GM23338 (cell line): ENCODE measurements around the gene ANOS1. TPM values are rescaled to one million over a fixed set of nuclear protein-coding genes. Genes with fewer than 3 reads are reported as not detected.

Source experiments
- ATAC-seq: fragments of 200-7000 bp; cut with Tn5 transposase; 3 replicates; pipeline ENCODE4 v1.9.1; 2020
- DNase-seq: peaks from one replicate; pipeline ENCODE4 v3.0.0-alpha.2; 2015; ENCODE audit warnings: low spot score
- H2AFZ ChIP-seq: fragments of 200-600 bp; sonication (generic); 2 replicates; pipeline ENCODE4 v1.8.0; 2016; ENCODE audit warnings: antibody characterized with exemption, mild to moderate bottlenecking, moderate library complexity
- H3F3A ChIP-seq: fragments of 200-600 bp; sonication (generic); replicated peaks from 2 replicates; pipeline ENCODE4 v1.8.0; 2017; ENCODE audit warnings: antibody characterized with exemption, mixed run types, low read depth
- H3K27ac ChIP-seq: fragments of 200-600 bp; sonication (generic); 2 replicates; pipeline ENCODE4 v1.6.1; 2016; ENCODE audit warnings: low read depth
- H3K27me3 ChIP-seq: fragments of 200-600 bp; sonication (generic); 2 replicates; pipeline ENCODE4 v1.8.0; 2016; ENCODE audit warnings: mild to moderate bottlenecking, mixed run types, moderate library complexity; ENCODE audit not compliant: insufficient read depth
- H3K36me3 ChIP-seq: fragments of 200-600 bp; sonication (generic); 2 replicates; pipeline ENCODE4 v1.8.0; 2016; ENCODE audit warnings: mild to moderate bottlenecking; ENCODE audit not compliant: insufficient read depth
- H3K4me1 ChIP-seq: fragments of 200-600 bp; sonication (generic); 2 replicates; pipeline ENCODE4 v1.8.0; 2016; ENCODE audit warnings: mild to moderate bottlenecking, moderate library complexity; ENCODE audit not compliant: insufficient read depth
- H3K4me2 ChIP-seq: fragments of 200-600 bp; sonication (generic); 2 replicates; pipeline ENCODE4 v1.7.1; 2017; ENCODE audit warnings: mixed run types
- H3K4me3 ChIP-seq: fragments of 200-600 bp; sonication (generic); 2 replicates; pipeline ENCODE4 v1.6.1; 2016; ENCODE audit warnings: mixed run types
- H3K79me2 ChIP-seq: fragments of 200-600 bp; sonication (generic); replicated peaks from 2 replicates; pipeline ENCODE4 v1.8.0; 2017; ENCODE audit warnings: mild to moderate bottlenecking; ENCODE audit not compliant: insufficient read depth
- H3K9me2 ChIP-seq: fragments of 200-600 bp; sonication (generic); 2 replicates; pipeline ENCODE4 v1.8.0; 2017; ENCODE audit not compliant: insufficient read depth
- H4K20me1 ChIP-seq: fragments of 200-600 bp; sonication (generic); replicated peaks from 2 replicates; pipeline ENCODE4 v1.8.0; 2017; ENCODE audit warnings: mild to moderate bottlenecking; ENCODE audit not compliant: insufficient read depth
- H3K27ac Mint-ChIP-seq: 2 replicates; pipeline ENCODE4 v1.8.0; 2020; ENCODE audit warnings: inconsistent platforms, mild to moderate bottlenecking, moderate library complexity, mixed read lengths
- H3K27me3 Mint-ChIP-seq: 3 replicates; pipeline ENCODE4 v1.8.0; 2022; ENCODE audit warnings: low read depth, mild to moderate bottlenecking, moderate library complexity, mixed read lengths, inconsistent platforms; ENCODE audit not compliant: insufficient read depth, poor library complexity
- H3K36me3 Mint-ChIP-seq: 3 replicates; pipeline ENCODE4 v1.8.0; 2021; ENCODE audit warnings: low read depth, mild to moderate bottlenecking, inconsistent platforms, moderate library complexity, mixed read lengths
- H3K4me1 Mint-ChIP-seq: 3 replicates; pipeline ENCODE4 v1.8.0; 2020; ENCODE audit warnings: mild to moderate bottlenecking, inconsistent platforms, mixed read lengths
- H3K4me3 Mint-ChIP-seq: 3 replicates; pipeline ENCODE4 v1.8.0; 2021; ENCODE audit warnings: moderate library complexity, mild to moderate bottlenecking, inconsistent platforms, mixed read lengths
- H3K9me3 Mint-ChIP-seq: 3 replicates; pipeline ENCODE4 v1.8.0; 2020; ENCODE audit warnings: moderate library complexity, mild to moderate bottlenecking, inconsistent platforms, mixed read lengths
- CREB1 ChIP-seq: fragments of 250-450 bp; sonication (Bioruptor Pico); IDR thresholded peaks from 2 replicates; pipeline ENCODE4 v1.5.0; 2020; ENCODE audit warnings: low read depth, mild to moderate bottlenecking, moderate library complexity
- CTCF ChIP-seq, 2 experiments: fragments of 200-600 bp in 1 of 2; sonication (generic) in 1 of 2; conservative IDR thresholded peaks; 2 replicates each; pipeline versions ENCODE4 v1.5.1 to v1.6.1; 2016 to 2017; ENCODE audit warnings: antibody characterized with exemption in 2 of 2, low read depth in 2 of 2, mild to moderate bottlenecking in 2 of 2, moderate library complexity in 1 of 2
- ETS1 ChIP-seq: IDR thresholded peaks from 2 replicates; pipeline ENCODE4 v1.6.1; 2016; ENCODE audit warnings: antibody characterized with exemption
- EZH2 ChIP-seq: fragments of 200-600 bp; sonication (generic); IDR thresholded peaks from one replicate; pipeline ENCODE4 v1.8.0; 2017; ENCODE audit warnings: antibody characterized with exemption, mild to moderate bottlenecking, low read depth; ENCODE audit not compliant: unreplicated experiment
- EZH2phosphoT487 ChIP-seq: fragments of 200-600 bp; sonication (generic); IDR thresholded peaks from one replicate; pipeline ENCODE4 v1.8.1; 2018; ENCODE audit warnings: antibody characterized with exemption; ENCODE audit not compliant: unreplicated experiment
- JUNB ChIP-seq: IDR thresholded peaks from one replicate; pipeline ENCODE4 v1.6.1; 2016; ENCODE audit warnings: antibody characterized with exemption; ENCODE audit not compliant: unreplicated experiment
- NANOG ChIP-seq: IDR thresholded peaks from 2 replicates; pipeline ENCODE4 v1.6.1; 2016; ENCODE audit warnings: antibody characterized with exemption, borderline replicate concordance
- POLR2AphosphoS5 ChIP-seq: IDR thresholded peaks from 2 replicates; pipeline ENCODE4 v1.6.1; 2016; ENCODE audit warnings: antibody characterized with exemption, low read depth
- REST ChIP-seq: IDR thresholded peaks from one replicate; pipeline ENCODE4 v1.6.1; 2018; ENCODE audit warnings: antibody characterized with exemption; ENCODE audit not compliant: unreplicated experiment
- STAT1 ChIP-seq: IDR thresholded peaks from one replicate; pipeline ENCODE4 v1.6.1; 2016; ENCODE audit warnings: antibody characterized with exemption; ENCODE audit not compliant: unreplicated experiment
- ZNF114 ChIP-seq: fragments of 250-450 bp; sonication (Bioruptor Pico); IDR thresholded peaks from 2 replicates; pipeline ENCODE4 v1.5.0; 2020; ENCODE audit warnings: mild to moderate bottlenecking, moderate library complexity
- ZNF331 ChIP-seq: fragments of 250-450 bp; sonication (Bioruptor Pico); IDR thresholded peaks from 2 replicates; pipeline ENCODE4 v1.5.0; 2020; ENCODE audit warnings: low read depth, mild to moderate bottlenecking, moderate library complexity
- ZNF462 ChIP-seq: fragments of 250-450 bp; sonication (Bioruptor Pico); IDR thresholded peaks from 2 replicates; pipeline ENCODE4 v1.5.0; 2020; ENCODE audit warnings: mild to moderate bottlenecking, moderate library complexity
- polyA plus RNA-seq: library from polyadenylated mRNA; unstranded; fragments of >200 nt; fragmentation: Nextera tagmentation; extraction: Ambion mirVana; gene quantifications from 2 replicates; pipeline ENCODE4 v1.2.1, GENCODE V29; 2016
- total RNA-seq: library from RNA; depleted of rRNA; stranded (reverse); fragments of >200 nt; shearing (Covaris generic); gene quantifications from 2 replicates; pipeline ENCODE4 v1.2.3, GENCODE V29; 2014

ANOS1 gene
- total and polyA plus RNA-seq, 2 experiments from 2014 or later = 21.8 to 68.5 TPM

- Mint-ChIP-seq H3K36me3 (peaks cover 41% of the 10 kb centered on the region), H3K4me3 (no peak overlapping the region), H3K4me1 (peaks cover 30% of the 10 kb centered on the region; the same call in 2 of the 3 replicates), H3K9me3 (no peaks in the 10 kb centered on the region), H3K27ac (no peak overlapping the region), H3K27me3 (peaks cover 5% of the 10 kb centered on the region)
- Histone ChIP-seq H3F3A (no peaks in the 10 kb centered on the region), H3K9me2 (no peaks in the 10 kb centered on the region), H3K4me2 (no peak overlapping the region), H3K27me3 (no peaks in the 10 kb centered on the region), H3K4me1 (peaks cover 6% of the 10 kb centered on the region), H4K20me1 (no peaks in the 10 kb centered on the region), H2AFZ (no peak overlapping the region), H3K36me3 (0 out of 2 replicates have a peak, but pooled peaks cover 3% of the 10 kb centered on the region), H3K4me3 (no peak overlapping the region), H3K27ac (no peak overlapping the region), H3K79me2 (no peaks in the 10 kb centered on the region)
- ATAC-seq (no peak), DNase-seq (no peak)
- no peak for TF ChIP-seq ZNF114 (CRISPR knock-in tag)
- TF ChIP-seq JUNB = no peak
- TF ChIP-seq CTCF (conservative IDR thresholded peaks at IDR 0.05; ENCODE audit: low read depth in 2 of 2) = no peak
- TF ChIP-seq ZNF331 = no peak
- TF ChIP-seq EZH2 = no peak
- TF ChIP-seq ETS1 = no peak
- TF ChIP-seq STAT1 = no peak
- TF ChIP-seq ZNF462 (CRISPR knock-in tag) = no peak
- TF ChIP-seq CREB1 (CRISPR knock-in tag) = no peak
- no peak for TF ChIP-seq NANOG
- TF ChIP-seq POLR2AphosphoS5 = no peak
- TF ChIP-seq EZH2phosphoT487 = no peak
- no peak for TF ChIP-seq REST
Measured at GRCh38 chrX:8591501-8591900, 140.4 kb downstream of the ANOS1 start.
